HL-60/S4 treated with retinoic acid at 250 ng/mL for 4 days and 3 days (cell line): ENCODE results near the gene SDF2.
"Not testable (repeated sequence)": the region's sequence is repeated elsewhere in the genome, so short reads cannot be mapped to it uniquely, and the experiment has no call there.

Experiments used
- in situ Hi-C: fragments of 300-500 bp; cut with MboI; formaldehyde crosslinking; loops from 2 replicates; pipeline ENCODE4 v1.7.0; 2022; ENCODE audit warnings: low sequenced_read_pairs

SDF2 gene

DNA sequence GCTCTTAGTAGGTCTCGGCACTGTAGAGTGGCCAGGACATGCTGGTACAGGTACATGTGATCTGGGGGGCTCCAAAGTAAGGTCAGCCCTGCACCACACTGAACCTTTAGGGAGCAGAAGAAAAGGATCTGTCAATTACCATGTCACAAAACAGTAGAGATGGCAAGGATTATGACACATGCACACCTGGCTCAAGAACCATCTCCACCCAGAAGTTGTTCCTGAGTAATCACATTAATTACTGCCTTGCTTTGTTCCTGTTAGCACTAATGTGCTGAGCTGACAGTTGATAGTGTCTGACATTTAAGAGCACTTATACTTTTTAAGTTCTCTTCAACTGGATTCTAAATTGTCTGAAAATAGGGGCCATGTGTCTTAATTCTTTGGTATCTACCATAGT, 26.2 kb downstream of the SDF2 start:
- in situ Hi-C loops, result no loop called here

DNA sequence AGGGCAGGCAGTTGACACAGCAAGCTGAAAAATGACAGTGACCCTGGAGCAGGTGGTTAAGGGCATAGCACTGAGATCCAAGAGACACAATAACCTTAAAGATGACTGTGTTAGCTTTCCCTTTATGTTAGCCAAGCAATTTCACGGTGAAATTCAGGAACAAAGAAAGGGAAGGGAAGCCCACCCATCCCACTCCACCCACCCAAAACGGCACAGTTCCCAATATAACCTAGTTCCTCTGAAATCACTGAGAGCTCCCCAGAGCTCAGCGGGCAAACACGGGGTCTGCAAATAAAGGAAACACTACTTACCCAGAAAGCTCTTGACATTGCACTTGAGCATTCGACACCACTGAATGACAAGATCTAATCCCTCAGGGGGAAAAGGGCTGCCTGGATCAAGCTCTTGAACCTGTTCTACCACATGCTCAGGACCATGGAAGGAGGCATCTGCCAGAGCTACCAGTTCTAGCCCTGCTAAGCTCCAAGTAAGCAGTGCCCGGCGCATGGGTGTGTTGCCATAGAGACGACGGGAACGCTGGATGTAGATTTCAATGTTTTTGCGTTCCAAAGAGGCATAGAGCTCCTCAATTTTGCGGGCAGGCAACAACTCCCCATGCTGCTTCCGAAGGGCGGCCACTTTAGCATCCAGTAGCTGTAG, 27.4 kb downstream of the SDF2 start:
- in situ Hi-C loops, result loop anchor here (5.0 kb wide), 1 partner anchor 52 kb away; no protein-coding TSS in a partner anchor

DNA sequence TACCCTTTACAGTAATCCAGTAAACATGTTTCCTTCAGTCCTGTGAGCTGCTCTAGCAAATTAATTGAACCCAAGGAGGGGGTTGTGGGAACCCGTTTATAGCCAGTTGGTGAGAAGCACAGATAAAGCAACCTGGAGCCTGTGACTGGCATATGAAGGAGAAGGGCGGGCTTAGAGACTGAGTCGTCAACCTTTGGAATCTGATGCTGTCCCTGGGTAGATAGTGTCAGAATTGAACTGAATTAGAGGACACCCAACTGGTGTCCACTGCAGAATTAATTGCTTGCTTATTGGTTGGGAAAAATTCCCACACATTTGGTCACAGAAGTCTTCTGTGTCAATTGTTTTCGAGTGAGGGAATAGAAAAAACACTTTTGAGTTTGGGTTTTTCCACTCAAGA, 34.9 kb downstream of the SDF2 start:
- in situ Hi-C loops, result no loop called here

DNA sequence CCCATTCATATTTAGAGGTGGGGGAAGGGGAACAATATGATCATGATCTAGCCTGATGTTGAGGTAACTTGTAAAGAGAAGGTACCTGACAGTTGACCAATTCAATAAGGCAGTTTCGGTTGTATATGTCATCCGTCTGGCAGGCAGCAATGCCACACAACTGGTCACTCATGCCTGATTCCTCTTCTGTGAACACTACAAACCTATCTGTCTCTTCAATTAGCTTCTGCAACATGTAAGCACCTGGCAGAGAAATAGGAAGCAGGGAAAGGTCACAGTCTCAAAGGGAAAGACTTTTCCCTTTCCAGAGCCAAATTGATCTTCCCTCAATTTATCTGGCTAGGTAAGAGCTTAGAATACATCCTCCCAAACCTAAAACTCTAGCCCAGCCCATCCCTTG, 37.6 kb downstream of the SDF2 start:
- in situ Hi-C loops, result no loop called here

DNA sequence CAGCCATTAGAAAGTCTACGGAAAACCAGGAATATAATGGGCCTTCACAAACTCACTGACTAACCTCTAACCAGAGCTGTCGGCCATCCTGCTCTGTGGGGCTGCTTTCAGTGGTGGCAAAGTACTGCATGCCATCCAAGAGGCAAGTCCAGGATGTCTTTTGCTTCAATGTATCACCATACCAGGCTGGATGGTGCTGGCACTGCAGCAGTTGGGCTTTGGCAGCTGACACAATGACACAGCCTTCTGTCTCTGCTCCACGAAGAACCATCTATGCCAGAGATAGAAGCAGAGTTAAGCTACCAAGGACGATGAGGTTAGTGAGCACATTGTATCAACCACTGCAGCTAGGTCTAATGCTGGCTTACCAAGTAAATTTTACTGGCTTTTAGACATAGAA, 38.0 kb downstream of the SDF2 start:
- in situ Hi-C loops, result no loop called here

DNA sequence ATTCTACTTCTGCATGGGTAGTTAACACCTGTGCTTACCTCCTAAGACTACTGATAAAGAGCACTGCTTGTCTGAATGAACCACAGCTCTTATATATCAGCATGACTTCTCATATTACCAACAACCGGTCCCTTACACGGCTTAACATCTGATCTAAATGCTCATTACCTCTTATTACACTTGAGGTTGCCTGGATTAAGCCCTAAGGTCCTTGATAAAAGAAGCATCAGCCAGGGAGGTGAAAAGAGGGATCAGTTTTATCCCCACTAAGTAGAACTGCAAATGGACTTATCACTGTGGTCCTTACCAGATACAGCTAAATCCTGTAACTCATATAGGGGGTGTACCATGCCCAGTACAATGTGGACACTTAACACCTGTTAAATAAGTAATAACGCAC, 39.5 kb downstream of the SDF2 start:
- in situ Hi-C loops, result no loop called here

DNA sequence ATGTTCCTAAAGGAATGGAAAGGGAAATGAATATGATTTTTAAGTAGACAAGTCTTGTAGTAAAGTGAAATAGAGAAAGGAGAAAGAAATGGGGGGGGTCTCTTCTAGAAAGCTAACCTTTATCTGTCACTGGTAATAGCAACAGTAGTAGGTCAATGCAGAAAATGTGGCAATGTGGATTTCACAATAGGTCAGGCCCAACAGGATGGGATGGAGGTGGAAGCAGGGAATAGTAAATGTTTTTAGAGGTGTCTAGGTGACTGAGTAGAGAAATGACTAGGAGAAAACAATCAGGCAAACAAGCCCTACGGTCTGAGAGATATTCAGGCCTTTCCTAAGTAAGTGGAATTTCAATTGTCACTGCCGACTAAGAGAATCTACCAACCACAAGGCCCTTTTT, 41.7 kb downstream of the SDF2 start:
- in situ Hi-C loops, result no loop called here

DNA sequence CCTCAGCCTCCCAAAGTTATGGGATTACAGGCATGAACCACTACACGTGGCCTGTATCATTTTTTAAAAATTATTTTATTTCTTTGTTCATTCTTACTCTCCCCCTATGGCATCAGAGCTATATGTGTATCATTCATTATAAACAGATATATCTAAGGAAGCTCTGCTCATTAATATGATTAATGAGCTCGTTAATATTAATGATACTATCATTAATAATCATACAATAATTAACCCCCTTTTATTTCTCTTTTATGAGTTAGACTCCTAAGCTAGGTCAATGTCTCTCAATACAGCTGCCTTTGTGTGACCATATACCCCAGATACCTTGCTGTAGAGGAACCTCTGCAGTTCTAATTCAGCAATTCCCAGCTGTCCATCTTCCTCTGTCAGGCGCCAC, 43.2 kb downstream of the SDF2 start:
- in situ Hi-C loops, result no loop called here

DNA sequence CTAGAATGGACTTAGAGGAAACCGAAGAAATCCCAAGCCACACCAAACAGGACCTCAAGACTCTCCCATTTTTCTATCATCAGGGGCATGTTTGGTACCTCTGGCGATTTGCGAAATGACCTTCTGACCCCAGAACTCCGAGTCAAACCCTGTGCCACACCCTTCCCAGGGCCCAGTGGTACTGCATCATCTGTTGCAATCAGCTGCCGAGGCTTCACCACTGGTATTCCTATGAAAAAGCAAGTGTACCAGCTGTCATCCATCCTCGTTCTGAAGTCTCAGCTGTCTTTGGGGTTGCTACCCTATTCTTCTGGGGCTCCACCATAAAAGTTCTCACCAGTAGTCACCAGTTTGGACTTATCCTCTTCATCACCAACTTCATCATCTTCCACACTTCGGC, 45.4 kb downstream of the SDF2 start:
- in situ Hi-C loops, result no loop called here

DNA sequence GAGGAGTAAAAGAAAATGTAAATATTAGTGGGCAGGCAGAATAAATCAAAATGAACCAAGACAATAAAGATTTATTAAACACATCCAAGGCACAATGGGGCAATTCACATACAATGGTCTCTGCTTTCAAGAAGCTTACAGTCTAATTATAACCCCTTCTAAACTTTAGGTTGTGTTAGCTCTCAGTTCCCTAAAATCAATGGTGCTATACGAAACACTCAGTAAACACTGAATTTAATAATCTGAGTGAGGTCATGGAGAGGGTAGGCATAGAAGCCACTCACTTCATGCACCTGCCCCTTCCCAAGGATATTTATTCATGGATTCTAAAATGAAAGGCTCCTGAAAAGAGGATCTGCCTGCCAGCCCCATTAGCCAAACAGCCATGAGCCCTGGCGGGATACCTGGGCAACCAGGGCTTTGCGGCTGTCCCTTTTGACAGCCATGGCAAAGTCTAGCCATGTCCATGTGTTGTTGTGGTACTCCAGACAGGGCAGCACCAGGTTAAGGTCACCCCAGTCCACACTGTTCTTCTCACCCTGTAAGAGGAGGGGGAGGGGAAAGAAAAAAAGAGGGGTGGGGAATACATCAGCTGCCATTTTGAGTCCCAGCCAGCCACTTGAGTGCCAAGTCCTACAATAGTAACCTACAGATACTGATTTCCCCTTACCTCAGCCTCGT, 46.3 kb downstream of the SDF2 start:
- in situ Hi-C loops, result no loop called here

DNA sequence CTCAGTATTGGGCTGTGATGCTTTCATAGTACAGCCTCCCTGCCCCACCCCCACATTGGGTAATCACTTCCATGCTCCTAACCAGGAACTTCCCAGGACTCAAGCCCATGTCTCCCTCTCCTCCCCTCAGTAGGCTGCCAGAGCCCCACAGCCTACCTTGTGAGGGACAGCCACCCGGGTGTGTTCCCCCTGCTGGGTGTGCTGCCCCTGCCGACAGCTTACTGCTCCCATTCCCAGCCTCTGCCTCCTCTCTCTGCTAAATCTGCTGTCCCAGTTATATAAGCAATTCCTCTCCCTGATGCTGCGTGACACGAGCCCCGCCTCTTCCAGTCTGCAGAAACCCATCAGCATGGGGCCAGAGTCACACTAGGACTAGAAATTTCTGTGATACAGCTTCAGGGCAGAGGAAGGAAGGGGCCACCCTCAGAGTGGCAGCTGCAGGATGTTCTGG, 47.8 kb downstream of the SDF2 start, which contains the start of gene RSKR:
Gene RSKR, minus strand, starts transcription at position 255 of the 451 bp plus-strand sequence. Its CDS starts 24 bp downstream, at position 231.
- in situ Hi-C loops, result no loop called here

DNA sequence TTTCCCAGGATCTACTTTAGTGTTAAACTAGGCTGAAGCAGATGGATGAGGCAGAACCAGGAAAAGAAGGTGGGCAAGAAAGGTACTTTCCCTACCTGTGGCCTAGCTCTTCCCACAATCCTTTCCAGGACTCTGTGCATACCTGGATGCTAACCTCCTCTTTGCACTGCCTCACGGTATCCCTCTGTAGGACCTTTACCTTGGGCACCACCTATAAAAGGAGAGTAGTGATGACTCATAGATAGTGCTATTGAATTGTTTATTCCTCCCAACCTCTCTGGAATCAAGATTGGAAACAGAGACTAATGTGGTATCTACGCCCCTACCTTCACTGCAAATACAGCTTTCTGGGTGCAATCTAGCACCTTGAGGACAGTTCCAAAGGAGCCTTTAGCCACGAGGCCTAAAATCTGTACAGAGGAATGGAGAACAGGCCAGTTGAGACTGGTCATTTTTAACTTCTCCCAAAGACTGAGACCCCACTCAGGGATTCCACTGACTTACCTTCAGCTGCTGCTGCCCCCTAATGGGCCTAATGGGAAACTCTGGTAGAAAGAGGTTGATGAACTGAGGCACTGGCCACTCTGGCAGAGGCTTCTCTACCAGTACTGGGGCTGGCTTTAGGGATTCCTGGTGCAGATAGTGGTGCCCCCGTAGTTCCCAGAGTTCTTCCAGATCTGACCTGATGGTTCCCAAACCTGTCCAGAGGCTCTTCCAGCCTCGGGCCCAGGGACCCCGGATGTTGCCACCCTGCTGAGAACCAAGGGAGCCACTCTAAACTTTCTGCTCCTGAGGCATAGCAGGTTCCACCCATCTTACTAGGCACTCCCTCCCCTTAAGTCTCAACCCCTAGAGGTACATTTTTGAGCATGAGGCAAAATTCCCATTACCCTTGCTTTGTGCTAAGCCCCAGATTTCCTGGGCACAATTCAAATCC, 48.5 kb downstream of the SDF2 start:
- in situ Hi-C loops, result no loop called here

DNA sequence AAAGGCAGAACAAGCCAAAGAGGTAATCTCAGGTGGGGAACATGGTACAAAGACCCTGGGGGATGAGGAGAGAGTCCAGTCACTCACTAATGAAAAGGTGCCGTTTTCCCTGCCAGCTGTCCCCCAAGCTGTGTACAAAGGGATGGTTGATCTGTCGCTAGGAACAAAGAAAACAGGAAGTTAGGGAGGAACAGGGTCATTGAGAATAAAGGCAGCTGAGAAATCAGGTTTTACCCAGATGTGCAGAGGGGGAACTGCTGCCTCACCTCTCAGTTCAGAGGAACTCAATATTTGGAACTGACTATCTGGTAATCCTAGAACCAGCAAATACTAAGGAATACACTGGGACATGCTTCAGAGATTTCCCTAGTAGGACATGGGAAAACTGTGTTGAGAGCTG, 49.2 kb downstream of the SDF2 start:
- in situ Hi-C loops, result no loop called here

DNA sequence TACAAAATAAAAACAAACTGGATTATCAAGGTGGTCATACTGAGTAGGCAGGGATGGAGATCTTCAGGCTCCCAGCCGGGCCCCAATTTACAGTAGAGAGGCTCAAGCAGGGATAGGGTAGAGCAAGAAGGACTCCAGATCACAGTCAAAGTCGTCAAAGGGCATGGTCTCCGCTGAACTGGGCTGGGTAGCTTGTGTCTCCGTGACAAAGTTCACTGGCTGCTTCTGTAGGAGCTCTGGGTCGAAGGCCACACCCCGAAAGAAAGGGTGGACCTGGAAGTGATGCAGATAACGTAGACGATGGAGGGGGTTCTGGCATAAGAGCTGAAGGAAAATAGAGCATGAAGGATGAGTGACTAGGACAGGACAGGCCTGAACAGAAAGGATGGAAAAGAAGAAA, 51.3 kb downstream of the SDF2 start:
- in situ Hi-C loops, result no loop called here

DNA sequence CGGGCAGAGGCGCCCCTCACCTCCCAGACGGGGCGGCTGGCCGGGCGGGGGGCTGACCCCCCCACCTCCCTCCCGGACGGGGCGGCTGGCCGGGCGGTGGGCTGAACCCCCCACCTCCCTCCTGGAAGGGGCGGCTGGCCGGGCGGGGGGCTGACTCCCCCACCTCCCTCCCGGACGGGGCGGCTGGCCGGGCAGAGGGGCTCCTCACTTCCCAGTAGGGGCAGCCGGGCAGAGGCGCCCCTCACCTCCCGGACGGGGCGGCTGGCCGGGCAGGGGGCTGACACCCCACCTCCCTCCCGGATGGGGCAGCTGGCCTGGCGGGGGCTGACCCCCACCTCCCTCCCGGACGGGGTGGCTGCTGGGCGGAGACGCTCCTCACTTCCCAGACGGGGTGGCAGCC, 57.7 kb downstream of the SDF2 start:
- in situ Hi-C loops, result not testable (repeated sequence)

DNA sequence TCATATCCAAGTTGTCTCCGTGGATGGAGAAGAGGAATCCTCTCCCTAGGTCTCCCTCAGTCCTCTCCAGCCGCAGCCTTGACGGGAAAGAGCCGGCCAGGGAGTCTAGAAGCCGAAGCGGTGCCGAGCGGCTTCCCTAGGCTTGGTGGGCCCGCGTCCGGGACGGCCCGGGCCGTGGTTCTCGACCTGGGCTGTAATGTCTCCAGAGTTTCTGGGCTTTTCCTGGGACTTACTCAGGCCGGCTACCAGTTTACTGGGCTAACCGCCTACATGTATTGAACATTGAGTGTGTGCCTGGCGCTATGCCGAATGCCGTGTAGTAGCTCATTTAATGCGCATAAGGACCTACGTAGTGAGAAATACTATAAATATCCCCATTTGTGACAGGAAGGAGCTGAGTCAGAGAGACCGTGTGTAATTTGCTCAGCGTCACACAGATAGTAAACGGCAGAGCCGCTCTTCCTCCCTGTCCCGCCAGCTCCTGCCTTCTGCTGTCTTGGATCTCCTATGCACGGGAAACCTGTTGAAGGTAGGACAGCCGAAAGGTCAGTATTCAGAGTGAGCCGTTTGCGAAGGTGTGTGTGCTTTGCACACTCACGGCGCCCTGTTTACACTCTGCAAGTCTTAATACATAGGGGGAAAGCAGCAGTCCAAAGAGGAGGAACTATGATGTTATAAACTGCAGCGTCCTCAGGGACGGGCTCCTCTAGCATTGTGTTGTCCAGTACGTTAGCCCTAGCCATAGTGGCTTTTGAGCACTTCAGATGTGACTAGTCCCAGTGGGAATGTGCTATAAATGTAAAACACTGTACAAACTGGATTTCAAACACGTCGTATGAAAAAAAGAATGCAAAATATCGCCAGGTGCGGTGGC, 62.2 kb downstream of the SDF2 start:
- in situ Hi-C loops, result no loop called here

DNA sequence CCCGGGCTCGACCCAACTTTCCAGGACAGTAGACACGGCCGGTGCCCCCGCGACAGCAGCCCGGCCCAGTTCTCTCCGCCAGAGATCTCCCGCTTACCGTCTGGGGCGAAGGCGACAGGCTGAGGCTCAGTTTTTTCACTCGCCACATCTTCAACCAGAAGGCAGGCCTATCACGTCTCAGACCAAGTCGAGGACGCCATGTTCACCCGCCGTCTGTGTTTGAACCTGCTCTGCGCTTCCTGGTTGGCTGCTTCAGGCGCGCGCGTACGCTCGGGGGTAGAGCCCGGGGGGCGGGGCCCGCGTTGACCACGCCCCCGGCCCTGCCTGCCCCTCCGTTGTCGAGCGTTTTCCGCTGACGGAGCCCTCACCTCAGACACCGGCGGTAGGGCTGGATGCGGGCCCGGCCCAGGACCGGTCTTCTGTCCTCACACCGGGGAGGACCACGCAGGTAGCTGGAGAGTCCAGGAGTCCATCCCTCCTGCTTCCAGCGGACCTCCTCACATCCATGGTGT, 62.9 kb downstream of the SDF2 start, which contains the start of gene SPAG5:
Gene SPAG5, minus strand, starts transcription at position 227 of the 512 bp plus-strand sequence. Its CDS starts 79 bp downstream, at position 148.
- in situ Hi-C loops, result no loop called here

DNA sequence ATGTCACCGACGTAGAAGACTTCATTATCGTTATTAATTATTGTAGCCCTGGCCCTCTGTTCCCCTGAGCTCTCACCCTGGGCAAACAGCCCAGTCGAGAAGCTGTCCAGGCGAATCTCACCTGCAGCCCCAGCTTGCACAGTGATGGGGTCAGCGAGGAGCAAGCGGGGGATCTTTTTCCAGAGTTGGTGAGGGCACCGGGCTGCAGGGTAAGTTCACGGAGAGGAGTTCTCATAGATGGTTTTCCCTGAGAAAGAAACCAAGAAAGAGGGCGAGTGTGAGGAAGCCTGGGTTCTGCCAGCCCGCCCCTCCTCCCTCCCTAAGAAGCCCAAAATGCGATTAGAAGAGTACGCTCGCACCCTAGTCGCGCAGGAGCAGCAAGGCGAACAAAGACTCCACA, 63.3 kb downstream of the SDF2 start:
- in situ Hi-C loops, result no loop called here
